Caco-2 (cell line): ENCODE measurements around the gene MN1. TPM values are rescaled to one million over a fixed set of nuclear protein-coding genes. Genes with fewer than 3 reads are reported as not detected.

ENCODE experiments used
- BruUV-seq: library from RNA; stranded (reverse); fragments of 400-500 nt; replicated peaks from 2 replicates; lab custom pipeline; 2021; lab: Mats Ljungman, UMichigan
- CTCF ChIA-PET: fragments of 300-600 bp; sonication (Branson Sonifier 250); formaldehyde crosslinking; loops from one replicate; lab custom pipeline; 2022; ENCODE audit warnings: antibody characterized with exemption; lab: Charles Lee
- POLR2A ChIA-PET: fragments of 300-600 bp; sonication (Branson Sonifier 250); formaldehyde crosslinking; loops from one replicate; lab custom pipeline; 2022; ENCODE audit warnings: antibody characterized with exemption; lab: Charles Lee
- DNase-seq, 2 experiments: peaks; one replicate each; pipeline versions ENCODE4 v3.0.0 to v3.0.0-alpha.2; 2020 to 2022
- H3K27me3 ChIP-seq: replicated peaks from 2 replicates; pipeline ENCODE4 v1.6.0; 2011; ENCODE audit warnings: low read length; ENCODE audit not compliant: control insufficient read depth, insufficient read depth
- H3K36me3 ChIP-seq: 2 replicates; pipeline ENCODE4 v1.5.1; 2011; ENCODE audit warnings: low read length; ENCODE audit not compliant: control insufficient read depth, insufficient read depth
- H3K4me1 ChIP-seq: fragments of 250-450 bp; sonication (Bioruptor Pico); 2 replicates; pipeline ENCODE4 v1.5.1; 2020; ENCODE audit warnings: mild to moderate bottlenecking
- H3K4me3 ChIP-seq: 2 replicates; pipeline ENCODE4 v1.5.1; 2011; ENCODE audit warnings: low read depth, mild to moderate bottlenecking, control low read depth, low read length
- H3K9me3 ChIP-seq: fragments of 250-450 bp; sonication (Bioruptor Pico); 2 replicates; pipeline ENCODE4 v1.5.1; 2020; ENCODE audit warnings: mild to moderate bottlenecking, moderate library complexity
- H3K27ac Mint-ChIP-seq: one replicate; pipeline ENCODE4 v1.8.0; 2022; ENCODE audit warnings: mixed read lengths; ENCODE audit not compliant: unreplicated experiment
- H3K27me3 Mint-ChIP-seq: one replicate; pipeline ENCODE4 v1.8.0; 2022; ENCODE audit warnings: mixed read lengths; ENCODE audit not compliant: insufficient read depth, unreplicated experiment
- H3K36me3 Mint-ChIP-seq: one replicate; pipeline ENCODE4 v1.8.0; 2022; ENCODE audit warnings: mild to moderate bottlenecking, mixed read lengths; ENCODE audit not compliant: insufficient read depth, unreplicated experiment
- H3K4me1 Mint-ChIP-seq: one replicate; pipeline ENCODE4 v1.8.0; 2022; ENCODE audit warnings: low read depth, mixed read lengths; ENCODE audit not compliant: unreplicated experiment
- H3K4me3 Mint-ChIP-seq: one replicate; pipeline ENCODE4 v1.8.0; 2022; ENCODE audit warnings: mild to moderate bottlenecking, moderate library complexity, mixed read lengths; ENCODE audit not compliant: unreplicated experiment
- H3K9me3 Mint-ChIP-seq: one replicate; pipeline ENCODE4 v1.8.0; 2022; ENCODE audit warnings: mixed read lengths; ENCODE audit not compliant: unreplicated experiment
- intact Hi-C: fragments of 100-400 bp; cut with micrococcal nuclease; formaldehyde crosslinking; loops from one replicate; pipeline ENCODE4 v1.10.0; 2022; ENCODE audit not compliant: unreplicated experiment
- total RNA-seq: library from RNA; stranded (reverse); gene quantifications from 2 replicates; pipeline ENCODE4 v1.2.3, GENCODE V29; 2022
- TF ChIP-seq, protein P1 (sequence below), 2 experiments: fragments of 200-600 bp in 1 of 2; IDR thresholded peaks; 1 replicate in 1 of 2; 2 replicates in 1 of 2; pipeline versions ENCODE4 v1.5.1 to v1.8.0; 2011 to 2022; ENCODE audit warnings: antibody characterized with exemption in 1 of 2, control low read depth in 1 of 2, inconsistent platforms in 1 of 2, low read depth in 1 of 2, low read length in 1 of 2, mild to moderate bottlenecking in 1 of 2, moderate library complexity in 1 of 2; ENCODE audit not compliant: insufficient read depth in 1 of 2, severe bottlenecking in 1 of 2, unreplicated experiment in 1 of 2

Gene MN1
- total RNA-seq, 1 experiment from 2014 or later = 0.32 TPM

- H3K27ac Mint-ChIP-seq = no peak overlapping the region
- H3K4me3 Mint-ChIP-seq = no peak overlapping the region
- intact Hi-C loops = no loop called here
- peaks cover 11% of the 10 kb centered on the region; the same call in 1 of the 2 replicates for H3K9me3 ChIP-seq
- TF ChIP-seq, protein P1, sequence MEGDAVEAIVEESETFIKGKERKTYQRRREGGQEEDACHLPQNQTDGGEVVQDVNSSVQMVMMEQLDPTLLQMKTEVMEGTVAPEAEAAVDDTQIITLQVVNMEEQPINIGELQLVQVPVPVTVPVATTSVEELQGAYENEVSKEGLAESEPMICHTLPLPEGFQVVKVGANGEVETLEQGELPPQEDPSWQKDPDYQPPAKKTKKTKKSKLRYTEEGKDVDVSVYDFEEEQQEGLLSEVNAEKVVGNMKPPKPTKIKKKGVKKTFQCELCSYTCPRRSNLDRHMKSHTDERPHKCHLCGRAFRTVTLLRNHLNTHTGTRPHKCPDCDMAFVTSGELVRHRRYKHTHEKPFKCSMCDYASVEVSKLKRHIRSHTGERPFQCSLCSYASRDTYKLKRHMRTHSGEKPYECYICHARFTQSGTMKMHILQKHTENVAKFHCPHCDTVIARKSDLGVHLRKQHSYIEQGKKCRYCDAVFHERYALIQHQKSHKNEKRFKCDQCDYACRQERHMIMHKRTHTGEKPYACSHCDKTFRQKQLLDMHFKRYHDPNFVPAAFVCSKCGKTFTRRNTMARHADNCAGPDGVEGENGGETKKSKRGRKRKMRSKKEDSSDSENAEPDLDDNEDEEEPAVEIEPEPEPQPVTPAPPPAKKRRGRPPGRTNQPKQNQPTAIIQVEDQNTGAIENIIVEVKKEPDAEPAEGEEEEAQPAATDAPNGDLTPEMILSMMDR (IDR thresholded peaks at IDR 0.05; ENCODE audit: insufficient read depth in 1 of 2, low read depth in 1 of 2, low read length in 1 of 2, severe bottlenecking in 1 of 2, unreplicated experiment in 1 of 2) = no peak
- peaks cover 3% of the 10 kb centered on the region for H3K27me3 Mint-ChIP-seq
- no peaks in the 10 kb centered on the region for H3K36me3 ChIP-seq
- H3K36me3 Mint-ChIP-seq = no peaks in the 10 kb centered on the region
- peaks cover 17% of the 10 kb centered on the region for H3K9me3 Mint-ChIP-seq
- H3K4me1 ChIP-seq = no peaks in the 10 kb centered on the region
- ChIA-PET POLR2A (no interaction called here), CTCF (no interaction called here)
- no peak for DNase-seq
- BruUV-seq = no TSS peak
- no peaks in the 10 kb centered on the region for H3K4me1 Mint-ChIP-seq
- H3K4me3 ChIP-seq = no peak overlapping the region
- H3K27me3 ChIP-seq = no peaks in the 10 kb centered on the region; the same call in none of the 2 replicates
These were observed 61.3 kb downstream of the MN1 start for GRCh38 chr22:27740202-27740748.

DNA sequence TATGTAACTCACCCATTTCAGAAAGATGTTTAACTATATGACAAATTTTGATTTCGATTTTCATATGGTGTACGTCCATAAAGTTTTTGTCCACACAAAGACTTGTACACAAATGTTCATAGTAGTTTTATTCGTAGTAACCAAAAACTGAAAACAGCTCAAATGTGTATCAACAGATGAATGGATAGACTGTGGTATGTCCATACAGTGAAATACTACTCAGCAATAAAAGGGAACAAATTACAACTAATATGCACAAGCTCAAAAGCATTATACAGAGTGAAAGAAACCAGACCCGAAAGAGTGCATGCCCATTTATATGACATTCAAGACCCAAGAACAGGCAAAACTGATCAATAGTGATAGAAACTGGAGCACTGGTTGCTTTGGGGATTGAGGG, 64.0 kb downstream of the MN1 start:
- no peak for DNase-seq
- H3K36me3 ChIP-seq = no peaks in the 10 kb centered on the region
- Mint-ChIP-seq H3K4me3 (no peak overlapping the region), H3K4me1 (no peaks in the 10 kb centered on the region), H3K27ac (no peak overlapping the region), H3K27me3 (no peaks in the 10 kb centered on the region), H3K9me3 (peaks cover 17% of the 10 kb centered on the region), H3K36me3 (no peaks in the 10 kb centered on the region)
- no TSS peak for BruUV-seq
- ChIA-PET POLR2A (no interaction called here), CTCF (no interaction called here)
- H3K27me3 ChIP-seq = no peaks in the 10 kb centered on the region; the same call in none of the 2 replicates
- H3K9me3 ChIP-seq = peaks cover 11% of the 10 kb centered on the region; the same call in 1 of the 2 replicates
- no peaks in the 10 kb centered on the region for H3K4me1 ChIP-seq
- H3K4me3 ChIP-seq = no peak overlapping the region
- TF ChIP-seq, protein P1 (IDR thresholded peaks at IDR 0.05; ENCODE audit: insufficient read depth in 1 of 2, low read depth in 1 of 2, low read length in 1 of 2, severe bottlenecking in 1 of 2, unreplicated experiment in 1 of 2) = no peak
- intact Hi-C loops = no loop called here

DNA sequence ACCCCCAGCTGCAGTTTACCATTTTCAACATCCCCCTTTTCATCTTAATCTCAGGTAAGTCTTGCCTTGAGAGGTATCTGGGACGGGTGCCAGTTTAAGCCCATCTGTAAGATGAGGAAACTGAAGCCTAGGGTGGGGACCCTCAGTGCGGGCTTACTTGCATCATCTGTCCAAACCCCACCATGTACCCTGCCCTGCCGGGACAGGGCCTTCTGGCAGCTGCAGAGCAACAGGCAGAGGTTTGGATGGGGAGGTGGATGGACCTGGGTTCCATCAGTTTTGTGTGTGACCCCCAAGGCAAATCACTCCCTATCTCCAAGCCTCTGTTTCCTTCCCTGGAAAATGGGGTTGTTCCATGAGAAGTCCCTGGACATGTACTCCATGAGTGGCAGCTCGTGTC, 67.5 kb downstream of the MN1 start:
- no peak overlapping the region for H3K4me3 Mint-ChIP-seq
- intact Hi-C loops = no loop called here
- Histone ChIP-seq H3K9me3 (peaks cover 11% of the 10 kb centered on the region; the same call in 1 of the 2 replicates), H3K4me1 (peaks cover 5% of the 10 kb centered on the region; the same call in 1 of the 2 replicates), H3K36me3 (no peaks in the 10 kb centered on the region), H3K27me3 (no peaks in the 10 kb centered on the region), H3K4me3 (no peak overlapping the region)
- CTCF ChIA-PET = no interaction called here
- H3K36me3 Mint-ChIP-seq = no peaks in the 10 kb centered on the region
- no peak for DNase-seq
- H3K9me3 Mint-ChIP-seq = peaks cover 17% of the 10 kb centered on the region
- no peaks in the 10 kb centered on the region for H3K27me3 Mint-ChIP-seq
- no TSS peak for BruUV-seq
- H3K4me1 Mint-ChIP-seq = no peaks in the 10 kb centered on the region
- TF ChIP-seq, protein P1 (IDR thresholded peaks at IDR 0.05; ENCODE audit: insufficient read depth in 1 of 2, low read depth in 1 of 2, low read length in 1 of 2, severe bottlenecking in 1 of 2, unreplicated experiment in 1 of 2) = no peak
- no peak overlapping the region for H3K27ac Mint-ChIP-seq
- POLR2A ChIA-PET = no interaction called here
